WTC11 (cell line): Measurements from ENCODE around the gene ZCCHC2.

Source experiments
- CTCF ChIP-seq: fragments of 200-600 bp; IDR thresholded peaks from 2 replicates; pipeline ENCODE4 v1.8.0; 2022; ENCODE audit warnings: antibody characterized with exemption
- TF ChIP-seq, protein P1 (sequence below): sonication (generic); formaldehyde crosslinking; IDR thresholded peaks from 2 replicates; pipeline ENCODE4 v1.8.1; 2023; ENCODE audit warnings: mild to moderate bottlenecking, missing genetic modification reagents, moderate library complexity

- TF ChIP-seq CTCF, result no peak
- TF ChIP-seq, protein P1, sequence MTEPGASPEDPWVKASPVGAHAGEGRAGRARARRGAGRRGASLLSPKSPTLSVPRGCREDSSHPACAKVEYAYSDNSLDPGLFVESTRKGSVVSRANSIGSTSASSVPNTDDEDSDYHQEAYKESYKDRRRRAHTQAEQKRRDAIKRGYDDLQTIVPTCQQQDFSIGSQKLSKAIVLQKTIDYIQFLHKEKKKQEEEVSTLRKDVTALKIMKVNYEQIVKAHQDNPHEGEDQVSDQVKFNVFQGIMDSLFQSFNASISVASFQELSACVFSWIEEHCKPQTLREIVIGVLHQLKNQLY, result no peak
Observed at GRCh38 chr18:62525608-62526007, 2.8 kb downstream of the ZCCHC2 start.
